ENCODE data around the gene FIS1. TPM values are rescaled to one million over a fixed set of nuclear protein-coding genes. Genes with fewer than 3 reads are reported as not detected.
"Not testable (repeated sequence)": the region's sequence is repeated elsewhere in the genome, so short reads cannot be mapped to it uniquely, and the experiment has no call there.

Gene FIS1
- total RNA-seq = 186 TPM

GRCh38 chr7:101244375-101245146, at the start of gene FIS1:
Gene FIS1, minus strand, starts transcription at chr7:101245081. Its CDS starts 77 bp downstream, at chr7:101245004.
- DNase-seq (ENCODE audit: low read depth in 2 of 3, low spot score in 2 of 3) = peak; percentile 87 to 93 (median 91)

GRCh38 chr7:101294039-101294831, 49.4 kb upstream of the FIS1 start:
- no peak for DNase-seq (ENCODE audit: low read depth in 2 of 3, low spot score in 2 of 3)

DNA sequence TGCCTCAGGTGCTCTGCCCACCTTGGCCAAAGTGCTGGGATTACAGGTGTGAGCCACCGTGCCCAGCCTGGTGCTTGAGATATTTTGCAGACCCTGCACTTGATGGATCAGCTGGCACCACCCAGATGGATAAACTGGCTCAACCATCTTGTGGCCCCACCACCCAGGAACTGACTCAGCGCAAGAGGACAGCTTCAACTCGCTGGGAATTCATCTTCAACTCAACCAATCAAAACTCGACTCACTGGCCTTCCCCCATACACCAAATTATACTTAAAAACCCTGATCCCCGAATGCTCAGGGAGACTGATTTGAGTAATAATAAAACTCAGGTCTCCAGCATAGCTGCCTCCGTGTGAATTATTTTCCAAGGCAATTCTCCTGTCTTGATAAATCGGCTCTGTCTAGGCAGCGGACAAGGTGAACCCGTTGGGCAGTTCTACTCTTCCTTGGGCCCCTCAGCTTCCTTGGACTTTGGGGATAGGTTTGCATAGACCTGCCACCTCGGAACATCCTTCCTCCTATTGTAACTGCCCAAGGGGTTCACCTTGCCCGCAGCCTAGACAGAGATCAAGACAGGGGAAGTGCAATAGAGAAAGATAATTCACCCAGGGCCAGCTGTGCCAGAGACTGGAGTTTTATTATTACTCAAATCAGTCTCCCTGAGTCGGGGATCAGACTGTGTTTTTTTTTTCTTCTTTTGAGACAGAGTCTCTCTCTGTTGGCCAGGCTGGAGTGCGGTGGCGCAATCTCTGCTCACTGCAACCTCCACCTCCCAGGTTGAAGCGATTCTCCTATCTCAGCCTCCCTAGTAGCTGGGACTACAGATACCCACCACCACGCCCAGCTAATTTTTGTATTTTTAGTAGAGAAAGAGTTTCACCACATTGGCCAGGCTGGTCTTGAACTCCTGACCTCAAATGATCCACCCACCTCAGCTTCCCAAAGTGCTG, 48.5 kb upstream of the FIS1 start:
- not testable (repeated sequence) for DNase-seq (ENCODE audit: low read depth in 2 of 3, low spot score in 2 of 3)

DNA sequence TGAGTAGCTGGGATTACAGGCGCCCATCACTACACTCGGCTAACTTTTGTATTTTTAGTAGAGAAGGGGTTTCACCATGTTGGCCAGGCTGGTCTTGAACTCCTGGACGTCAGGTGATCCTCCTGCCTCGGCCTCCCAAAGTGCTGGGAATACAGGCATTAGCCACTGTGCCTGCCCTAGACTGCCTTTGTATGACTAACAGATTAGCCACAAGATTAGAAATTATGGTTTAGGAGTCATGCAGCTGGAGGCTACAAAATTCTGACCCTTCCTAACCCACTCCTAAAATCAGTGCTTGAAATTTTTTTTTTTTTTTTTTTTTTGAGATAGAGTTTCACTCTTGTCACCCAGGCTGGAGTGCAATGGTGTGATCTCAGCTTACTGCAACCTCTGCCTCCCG, 47.7 kb upstream of the FIS1 start:
- not testable (repeated sequence) for DNase-seq (ENCODE audit: low read depth in 2 of 3, low spot score in 2 of 3)

DNA sequence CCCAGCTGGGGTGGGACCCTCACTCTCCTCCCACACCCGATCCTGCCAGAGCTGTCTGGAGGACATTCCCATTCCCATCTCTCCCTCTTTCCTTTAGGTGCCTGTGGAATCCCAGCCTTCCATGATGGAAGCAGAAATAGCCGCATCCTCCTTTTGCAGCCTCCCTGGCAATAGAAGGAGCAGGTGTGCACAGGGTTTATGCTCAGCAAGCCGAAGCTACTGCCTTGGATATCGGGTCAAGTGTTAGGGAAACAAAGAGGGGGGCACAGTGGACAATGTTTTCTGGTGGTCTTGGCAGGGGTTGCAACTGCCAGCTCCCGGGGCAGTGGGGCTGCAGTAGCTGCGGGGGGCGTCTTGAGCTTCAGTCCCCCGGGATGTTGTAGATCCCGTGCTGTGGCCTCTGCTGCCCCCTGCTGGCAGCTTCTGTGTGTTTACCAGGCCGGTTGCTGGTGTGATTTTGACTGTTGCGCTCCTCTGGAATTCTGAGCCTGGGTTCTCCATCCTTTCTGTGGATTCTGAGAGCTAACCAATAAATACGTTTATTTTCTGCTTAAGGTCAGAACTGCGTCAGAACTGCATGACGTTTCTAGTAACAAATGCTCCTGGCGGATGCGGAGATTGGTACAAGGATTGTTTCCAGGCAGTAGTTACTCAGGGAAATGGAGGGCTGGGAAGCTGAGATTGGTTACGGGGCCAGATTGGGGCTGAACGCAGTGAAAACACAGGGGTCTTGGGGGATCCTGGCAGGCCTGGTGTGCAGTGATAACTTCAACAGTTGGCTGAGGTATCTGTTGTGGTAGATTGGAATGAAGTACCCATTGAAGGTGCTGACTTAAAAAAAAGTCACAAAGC, 45.5 kb upstream of the FIS1 start:
- not testable (repeated sequence) for DNase-seq (ENCODE audit: low read depth in 2 of 3, low spot score in 2 of 3)

GRCh38 chr7:101289687-101290086, 44.8 kb upstream of the FIS1 start:
- DNase-seq (ENCODE audit: low read depth in 2 of 3, low spot score in 2 of 3) = not testable (repeated sequence)

GRCh38 chr7:101288439-101288838, 43.6 kb upstream of the FIS1 start:
- DNase-seq (ENCODE audit: low read depth in 2 of 3, low spot score in 2 of 3) = no peak

- no peak for DNase-seq (ENCODE audit: low read depth in 2 of 3, low spot score in 2 of 3)
These were observed 42.2 kb upstream of the FIS1 start for GRCh38 chr7:101287032-101287431.

- not testable (repeated sequence) for DNase-seq (ENCODE audit: low read depth in 2 of 3, low spot score in 2 of 3)
These were observed 41.0 kb upstream of the FIS1 start for GRCh38 chr7:101285880-101286279.

GRCh38 chr7:101285171-101285570, 40.3 kb upstream of the FIS1 start:
- DNase-seq (ENCODE audit: low read depth in 2 of 3, low spot score in 2 of 3) = no peak

- DNase-seq (ENCODE audit: low read depth in 2 of 3, low spot score in 2 of 3) = not testable (repeated sequence)
These were observed 36.0 kb upstream of the FIS1 start for GRCh38 chr7:101280912-101281311.

DNA sequence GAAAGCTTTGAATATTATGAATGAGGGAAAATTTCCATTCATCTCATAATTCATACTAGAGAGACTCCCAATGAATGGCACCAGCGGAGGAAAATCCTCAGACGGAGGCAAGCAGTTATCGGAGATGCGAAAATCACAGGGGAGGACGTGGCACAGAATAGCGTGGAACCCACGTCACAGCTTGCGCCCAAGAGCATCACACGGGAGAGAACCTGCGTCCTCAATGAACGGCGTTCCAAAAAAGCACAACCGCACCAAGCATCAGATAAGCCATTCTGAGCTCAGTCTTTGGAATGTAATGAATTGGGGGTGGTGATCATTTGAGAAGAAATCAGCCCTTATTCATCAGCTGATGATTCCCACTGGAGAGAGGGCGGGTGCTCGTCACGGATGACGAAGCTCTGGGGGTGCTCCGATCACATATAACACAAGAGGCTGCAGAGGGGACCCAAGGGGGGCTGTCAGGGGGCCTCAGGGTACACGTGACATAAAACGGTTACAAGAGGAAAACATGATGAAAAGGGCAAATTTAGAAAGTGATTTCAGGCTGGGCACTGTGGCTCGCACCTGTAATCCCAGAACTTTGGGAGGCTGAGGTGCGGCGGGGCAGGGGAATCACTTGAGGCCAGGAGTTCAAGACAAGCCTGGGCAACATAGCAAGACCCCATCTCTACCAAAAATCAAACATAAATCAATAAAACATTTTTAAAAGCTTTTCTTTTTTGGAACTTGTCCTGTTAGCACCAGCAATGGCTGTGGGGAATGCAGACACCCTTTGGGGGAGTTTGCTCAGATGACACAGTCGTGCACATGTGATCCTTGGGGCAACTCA, 33.8 kb upstream of the FIS1 start:
- no peak for DNase-seq (ENCODE audit: low read depth in 2 of 3, low spot score in 2 of 3)

- no peak for DNase-seq (ENCODE audit: low read depth in 2 of 3, low spot score in 2 of 3)
These were observed 32.3 kb upstream of the FIS1 start for GRCh38 chr7:101277155-101277554.

- no peak for DNase-seq (ENCODE audit: low read depth in 2 of 3, low spot score in 2 of 3)
These were observed 28.3 kb upstream of the FIS1 start for GRCh38 chr7:101273206-101273605.

GRCh38 chr7:101271021-101271420, 26.1 kb upstream of the FIS1 start:
- no peak for DNase-seq (ENCODE audit: low read depth in 2 of 3, low spot score in 2 of 3)

DNA sequence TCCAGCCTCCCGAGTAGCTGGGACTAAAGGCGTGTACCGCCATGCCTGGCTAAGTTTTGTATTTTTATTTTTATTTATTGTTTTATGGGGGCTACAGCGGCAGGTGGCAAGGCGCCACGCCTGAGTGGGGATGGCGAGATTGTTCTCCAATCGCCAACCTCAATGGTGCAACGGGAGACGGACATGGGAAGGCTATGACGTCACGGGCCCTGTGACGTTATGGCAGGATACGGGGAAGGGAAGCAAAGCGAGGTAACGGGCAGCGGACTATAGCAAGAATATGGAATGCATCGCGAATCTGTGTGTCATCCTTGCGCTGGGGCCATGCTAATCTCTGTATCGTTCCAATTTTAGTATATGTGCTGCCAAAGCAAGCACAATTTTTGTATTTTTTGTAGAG, 24.8 kb upstream of the FIS1 start:
- DNase-seq (ENCODE audit: low read depth in 2 of 3, low spot score in 2 of 3) = no peak

DNA sequence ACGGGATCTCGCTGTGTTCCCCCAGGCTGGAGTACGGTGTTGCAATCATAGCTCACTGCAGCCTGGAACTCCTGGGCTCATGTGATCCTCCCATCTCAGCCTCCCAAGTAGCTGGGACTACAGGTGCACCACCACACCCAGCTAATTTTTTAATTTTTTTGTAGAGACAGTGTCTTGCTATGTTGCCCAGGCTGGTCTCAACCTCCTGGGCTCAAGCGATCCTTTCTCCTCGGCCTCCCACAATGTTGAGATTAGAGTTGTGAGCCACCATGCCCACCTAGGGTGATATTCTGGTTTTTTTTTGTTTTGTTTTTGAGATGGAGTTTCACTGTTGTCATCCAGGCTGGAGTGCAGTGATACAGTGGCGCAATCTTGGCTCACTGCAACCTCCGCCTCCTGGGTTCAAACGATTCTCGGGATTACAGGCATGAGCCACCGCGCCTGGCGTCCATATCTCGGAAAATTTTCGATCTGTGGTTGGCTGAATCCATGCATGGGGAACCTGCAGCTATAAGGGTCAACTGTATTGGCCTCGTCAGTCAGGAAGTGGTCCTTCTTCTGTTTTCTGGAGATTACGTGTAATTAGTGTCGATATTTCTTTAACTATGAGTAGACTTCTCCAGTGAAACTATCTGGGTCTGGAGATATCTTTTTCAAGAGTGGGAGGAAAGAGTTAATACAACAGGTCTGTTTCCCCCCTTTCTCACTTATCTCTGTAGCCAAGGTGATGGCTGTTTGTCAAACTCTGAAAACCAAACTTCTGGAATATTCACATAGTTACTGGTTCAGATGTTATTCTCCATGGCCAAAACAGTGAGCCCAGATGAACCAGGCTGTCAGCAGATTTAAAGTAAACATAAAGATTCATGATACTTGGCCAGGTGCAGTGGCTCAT, 21.0 kb upstream of the FIS1 start:
- peak in 2 of 3 donors; percentile 58 to 61 for DNase-seq (ENCODE audit: low read depth in 2 of 3, low spot score in 2 of 3)

All from hematopoietic multipotent progenitor cell (in vitro differentiated cells).